Lung (tissue), 12 donors: ENCODE data around the gene COQ10B. TPM values are rescaled to one million over a fixed set of nuclear protein-coding genes. Genes with fewer than 3 reads are reported as not detected.
"Not testable (repeated sequence)": the region's sequence is repeated elsewhere in the genome, so short reads cannot be mapped to it uniquely, and the experiment has no call there.

Experiments used
- ATAC-seq: fragments of 200-7000 bp; cut with Tn5 transposase; one replicate; pipeline ENCODE4 v1.9.1; 2020; ENCODE audit warnings: moderate number of reproducible peaks; ENCODE audit not compliant: insufficient read depth, low FRiP score
- DNase-seq, 3 donors: peaks; one replicate each; pipeline ENCODE4 v3.0.0-alpha.2; 2013 to 2017
- H3K27ac ChIP-seq, 2 donors: one replicate each; pipeline ENCODE4 v1.5.1; 2013; ENCODE audit warnings: mild to moderate bottlenecking in 2 of 2, moderate library complexity in 2 of 2, control low read depth in 1 of 2, inconsistent platforms in 1 of 2, low read depth in 1 of 2, low read length in 1 of 2
- H3K27me3 ChIP-seq, 3 donors: one replicate each; pipeline ENCODE4 v1.5.1; 2013; ENCODE audit warnings: low read length in 2 of 3; ENCODE audit not compliant: control insufficient read depth in 3 of 3, insufficient read depth in 3 of 3
- H3K36me3 ChIP-seq, 4 donors: one replicate each; pipeline ENCODE4 v1.5.1; 2013; ENCODE audit warnings: low read length in 4 of 4, mild to moderate bottlenecking in 1 of 4, moderate library complexity in 1 of 4; ENCODE audit not compliant: control insufficient read depth in 4 of 4, insufficient read depth in 4 of 4
- H3K4me1 ChIP-seq, 5 donors: one replicate each; pipeline ENCODE4 v1.5.1; 2013; ENCODE audit warnings: low read length in 5 of 5, mild to moderate bottlenecking in 2 of 5, moderate library complexity in 1 of 5; ENCODE audit not compliant: control insufficient read depth in 5 of 5, insufficient read depth in 5 of 5
- H3K4me3 ChIP-seq: one replicate; pipeline ENCODE4 v1.5.1; 2013; ENCODE audit warnings: mild to moderate bottlenecking, control low read depth, moderate library complexity
- H3K9ac ChIP-seq, 2 donors: one replicate each; pipeline ENCODE4 v1.5.1; 2013; ENCODE audit warnings: low read length in 2 of 2, control low read depth in 1 of 2; ENCODE audit not compliant: insufficient read depth in 1 of 2
- H3K9me3 ChIP-seq, 4 donors: one replicate each; pipeline ENCODE4 v1.5.1; 2013; ENCODE audit warnings: low read length in 3 of 4, mild to moderate bottlenecking in 1 of 4, moderate library complexity in 1 of 4; ENCODE audit not compliant: control insufficient read depth in 4 of 4, insufficient read depth in 3 of 4
- WGBS, 2 donors: extraction: QIAGEN DNeasy Blood & Tissue Kit; methylation state at CpG; one replicate each; pipeline ENCODE4 v1.1.7; 2013; 5-methylcytosine and 5-hydroxymethylcytosine counted together
- polyA plus RNA-seq, 2 donors: library from polyadenylated mRNA; stranded (reverse); fragments of 200-250 nt; gene quantifications; one replicate each; pipeline ENCODE4 v1.2.1, GENCODE V29; 2013
- total RNA-seq, 2 donors: library from RNA; depleted of rRNA in 1 of 2; stranded (reverse); fragments of >200 nt in 1 of 2; gene quantifications; one replicate each; pipeline ENCODE4 v1.2.1, GENCODE V29; 2014 to 2021
- TF ChIP-seq, protein P1 (sequence below): IDR thresholded peaks from 2 replicates; pipeline ENCODE4 v1.5.1; 2012; ENCODE audit warnings: mild to moderate bottlenecking; ENCODE audit errors: control extremely low read depth, extremely low read depth
- donor health status: control.
- donor health status: control.
- donor health status: Bipolar disorder and iron deficiency.
- donor health status: healthy.
- donor health status: DM: yes; HTN: yes; CAD: no.

The COQ10B gene
- total and polyA plus RNA-seq, 4 donors, result 13.3 to 26.8 (median 20.9) TPM

DNA sequence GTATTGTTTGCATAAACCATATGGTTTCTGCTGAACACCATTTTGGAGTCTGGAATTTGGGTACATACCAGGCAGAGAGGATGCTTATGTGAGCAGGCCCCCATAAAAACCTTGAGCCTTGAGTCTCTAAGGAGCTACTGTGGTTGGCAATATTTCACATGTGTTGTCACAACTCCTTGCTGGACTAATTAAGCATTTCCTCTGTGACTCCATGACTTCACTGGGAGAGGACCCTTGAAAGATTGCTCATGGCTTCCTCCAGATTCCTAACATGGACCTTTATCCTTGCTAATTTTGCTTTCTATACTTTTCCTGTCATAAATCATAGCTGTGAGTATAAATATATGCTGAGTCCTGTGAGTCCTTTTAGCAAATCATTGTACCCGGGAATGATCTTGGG lies 7.6 kb upstream of the COQ10B start:
- TF ChIP-seq, protein P1, sequence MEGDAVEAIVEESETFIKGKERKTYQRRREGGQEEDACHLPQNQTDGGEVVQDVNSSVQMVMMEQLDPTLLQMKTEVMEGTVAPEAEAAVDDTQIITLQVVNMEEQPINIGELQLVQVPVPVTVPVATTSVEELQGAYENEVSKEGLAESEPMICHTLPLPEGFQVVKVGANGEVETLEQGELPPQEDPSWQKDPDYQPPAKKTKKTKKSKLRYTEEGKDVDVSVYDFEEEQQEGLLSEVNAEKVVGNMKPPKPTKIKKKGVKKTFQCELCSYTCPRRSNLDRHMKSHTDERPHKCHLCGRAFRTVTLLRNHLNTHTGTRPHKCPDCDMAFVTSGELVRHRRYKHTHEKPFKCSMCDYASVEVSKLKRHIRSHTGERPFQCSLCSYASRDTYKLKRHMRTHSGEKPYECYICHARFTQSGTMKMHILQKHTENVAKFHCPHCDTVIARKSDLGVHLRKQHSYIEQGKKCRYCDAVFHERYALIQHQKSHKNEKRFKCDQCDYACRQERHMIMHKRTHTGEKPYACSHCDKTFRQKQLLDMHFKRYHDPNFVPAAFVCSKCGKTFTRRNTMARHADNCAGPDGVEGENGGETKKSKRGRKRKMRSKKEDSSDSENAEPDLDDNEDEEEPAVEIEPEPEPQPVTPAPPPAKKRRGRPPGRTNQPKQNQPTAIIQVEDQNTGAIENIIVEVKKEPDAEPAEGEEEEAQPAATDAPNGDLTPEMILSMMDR, result no peak
- Histone ChIP-seq H3K27me3 (no peaks in the 10 kb centered on the region), H3K4me3 (no peak overlapping the region), H3K9me3 (no peaks in the 10 kb centered on the region), H3K4me1 (peaks cover 0 to 3% (median 0%) of the 10 kb centered on the region in 5 donors), H3K9ac (no peak overlapping the region), H3K27ac (no peak overlapping the region), H3K36me3 (no peaks in the 10 kb centered on the region)
- DNase-seq (no peak), ATAC-seq (no peak)
- 75 to 78% methylated on average over 1 of the region's 1 CpG for WGBS, 2 donors

DNA sequence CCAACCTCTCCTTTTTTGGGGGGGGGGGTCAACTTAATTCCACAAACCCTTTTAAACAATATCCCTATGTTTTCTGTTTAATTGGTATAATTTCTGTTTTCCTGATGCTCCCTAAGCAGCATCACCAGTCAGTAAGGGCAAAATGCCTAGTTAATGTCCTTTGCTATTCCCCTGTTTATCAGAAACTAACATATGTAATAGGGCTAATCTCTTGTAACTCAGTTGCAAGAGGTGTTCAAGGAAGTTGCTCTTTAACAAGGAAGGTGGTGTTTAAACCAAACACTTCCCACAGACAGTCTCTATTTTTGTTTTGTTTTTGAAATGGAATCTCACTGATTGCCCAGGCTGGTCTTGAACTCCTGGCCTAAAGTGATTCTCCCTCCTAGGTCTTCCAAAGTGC lies 6.5 kb upstream of the COQ10B start:
- peaks cover 0 to 3% (median 0%) of the 10 kb centered on the region in 5 donors for H3K4me1 ChIP-seq
- H3K27me3 ChIP-seq, result no peaks in the 10 kb centered on the region
- no peak overlapping the region for H3K27ac ChIP-seq
- H3K9me3 ChIP-seq, result no peaks in the 10 kb centered on the region
- H3K36me3 ChIP-seq, result no peaks in the 10 kb centered on the region
- no peak overlapping the region for H3K4me3 ChIP-seq
- H3K9ac ChIP-seq, result no peak overlapping the region
- TF ChIP-seq, protein P1, result no peak
- no peak for ATAC-seq
- no peak for DNase-seq

DNA sequence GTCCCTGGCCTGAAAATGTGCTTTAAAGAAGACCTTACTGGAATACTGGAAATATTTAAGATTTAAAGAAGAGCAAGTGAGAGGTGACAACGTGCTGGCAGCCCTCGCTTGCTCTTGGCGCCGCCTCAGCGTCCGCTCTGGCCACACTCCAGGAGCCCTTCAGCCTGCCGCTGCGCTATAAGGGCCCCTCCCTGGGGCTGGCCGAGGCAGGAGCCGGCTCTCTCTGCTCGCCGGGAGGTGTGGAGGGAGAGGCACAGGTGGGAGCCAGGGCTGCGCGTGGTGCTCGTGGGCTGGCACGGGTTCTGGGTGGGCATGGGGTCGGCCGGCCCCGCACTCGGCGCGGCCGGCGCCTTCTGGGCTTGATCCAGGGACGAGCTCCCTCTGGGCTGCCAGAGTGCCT lies 2.9 kb upstream of the COQ10B start:
- no peaks in the 10 kb centered on the region for H3K27me3 ChIP-seq
- 74 to 87% methylated on average over 25 of the region's 25 CpGs for WGBS, 2 donors
- H3K4me3 ChIP-seq, result no peak overlapping the region
- ATAC-seq (no peak), DNase-seq (peak; percentile 58 to 78 (median 69))
- H3K36me3 ChIP-seq, result no peaks in the 10 kb centered on the region
- H3K9ac ChIP-seq, result no peak overlapping the region
- TF ChIP-seq, protein P1, result no peak
- H3K4me1 ChIP-seq, result peaks cover 1 to 12% (median 6%) of the 10 kb centered on the region in 5 donors
- no peaks in the 10 kb centered on the region for H3K9me3 ChIP-seq
- H3K27ac ChIP-seq, result no peak overlapping the region

DNA sequence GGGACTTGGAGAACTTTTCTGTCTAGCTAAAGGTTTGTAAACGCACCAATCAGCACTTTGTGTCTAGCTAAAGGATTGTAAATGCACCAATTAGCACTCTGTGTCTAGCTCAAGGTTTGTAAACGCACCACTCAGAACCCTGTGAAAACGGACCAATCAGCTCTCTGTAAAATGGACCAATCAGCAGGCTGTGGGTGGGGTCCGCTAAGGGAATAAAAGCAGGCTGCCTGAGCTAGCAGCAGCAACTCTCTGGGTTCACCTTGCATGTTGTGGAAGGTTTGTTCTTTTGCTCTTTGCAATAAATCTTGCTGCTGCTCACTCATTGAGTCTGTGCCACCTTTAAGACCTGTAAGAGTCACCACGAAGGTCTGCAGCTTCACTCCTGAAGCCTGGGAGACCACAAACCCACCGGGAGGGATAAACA lies 2.4 kb upstream of the COQ10B start:
- peaks cover 1 to 12% (median 6%) of the 10 kb centered on the region in 5 donors for H3K4me1 ChIP-seq
- not testable (repeated sequence) for H3K4me3 ChIP-seq, H3K36me3 ChIP-seq, DNase-seq, H3K27me3 ChIP-seq, H3K27ac ChIP-seq, H3K9ac ChIP-seq, ATAC-seq, H3K9me3 ChIP-seq
- WGBS, 2 donors, result 74 to 81% methylated on average over 6 of the region's 6 CpGs
